Chondrocyte (in vitro differentiated cells): ENCODE measurements around the gene IGSF21. TPM values are rescaled to one million over a fixed set of nuclear protein-coding genes. Genes with fewer than 3 reads are reported as not detected.

Experiments used
- DNase-seq: peaks from one replicate; pipeline ENCODE4 v3.0.0; 2021; ENCODE audit warnings: mixed read lengths, low spot score
- H3K27ac Mint-ChIP-seq: one replicate; pipeline ENCODE4 v1.8.0; 2021; ENCODE audit warnings: mild to moderate bottlenecking, moderate library complexity, mixed read lengths; ENCODE audit not compliant: unreplicated experiment
- H3K27me3 Mint-ChIP-seq: 2 replicates; pipeline ENCODE4 v1.8.0; 2021; ENCODE audit warnings: low read depth, mixed read lengths
- H3K36me3 Mint-ChIP-seq: 2 replicates; pipeline ENCODE4 v1.8.0; 2021; ENCODE audit warnings: low read depth, mixed read lengths
- H3K4me1 Mint-ChIP-seq: 2 replicates; pipeline ENCODE4 v1.8.0; 2021; ENCODE audit warnings: low read depth, mild to moderate bottlenecking, mixed read lengths
- H3K4me3 Mint-ChIP-seq: one replicate; pipeline ENCODE4 v1.8.0; 2021; ENCODE audit warnings: mild to moderate bottlenecking, moderate library complexity, mixed read lengths; ENCODE audit not compliant: unreplicated experiment
- H3K9me3 Mint-ChIP-seq: 2 replicates; pipeline ENCODE4 v1.8.0; 2021; ENCODE audit warnings: low read depth, mixed read lengths
- CTCF ChIP-seq: fragments of 200-600 bp; sonication (generic); IDR thresholded peaks from 2 replicates; pipeline ENCODE4 v1.5.0; 2021; ENCODE audit warnings: antibody characterized with exemption, mild to moderate bottlenecking, moderate library complexity
- total RNA-seq: library from RNA; stranded (reverse); gene quantifications from 3 replicates; pipeline ENCODE4 v1.2.1, GENCODE V29; 2021

IGSF21 gene
- total RNA-seq, 1 donor from 2014 or later = not detected

- Mint-ChIP-seq H3K36me3 (no peaks in the 10 kb centered on the region), H3K27ac (no peak overlapping the region), H3K4me3 (no peak overlapping the region), H3K9me3 (no peaks in the 10 kb centered on the region), H3K27me3 (peaks cover 52% of the 10 kb centered on the region), H3K4me1 (no peaks in the 10 kb centered on the region)
- DNase-seq = no peak
- TF ChIP-seq CTCF = no peak
These were observed 29.9 kb upstream of the IGSF21 start for GRCh38 chr1:18077657-18078215.

- TF ChIP-seq CTCF = no peak
- H3K36me3 Mint-ChIP-seq = no peaks in the 10 kb centered on the region
- peaks cover 2% of the 10 kb centered on the region for H3K9me3 Mint-ChIP-seq
- H3K27me3 Mint-ChIP-seq = peaks cover 59% of the 10 kb centered on the region
- no peak for DNase-seq
- H3K4me1 Mint-ChIP-seq = no peaks in the 10 kb centered on the region
- no peak overlapping the region for H3K27ac Mint-ChIP-seq
- no peak overlapping the region for H3K4me3 Mint-ChIP-seq
These were observed 27.5 kb upstream of the IGSF21 start for GRCh38 chr1:18079941-18080735.

- Mint-ChIP-seq H3K4me3 (no peak overlapping the region), H3K27me3 (peaks cover 40% of the 10 kb centered on the region)
These were observed 22.1 kb upstream of the IGSF21 start for GRCh38 chr1:18085387-18086074.

GRCh38 chr1:18088077-18088594 lies 19.5 kb upstream of the IGSF21 start:
- TF ChIP-seq CTCF = no peak
- Mint-ChIP-seq H3K27ac (no peak overlapping the region), H3K27me3 (peaks cover 33% of the 10 kb centered on the region), H3K4me3 (no peak overlapping the region), H3K9me3 (peaks cover 2% of the 10 kb centered on the region), H3K36me3 (no peaks in the 10 kb centered on the region), H3K4me1 (peaks cover 12% of the 10 kb centered on the region)
- no peak for DNase-seq

More at GRCh38 chr1:18085387-18086074, 22.1 kb upstream of the IGSF21 start:
- Mint-ChIP-seq H3K36me3 (no peaks in the 10 kb centered on the region), H3K9me3 (peaks cover 2% of the 10 kb centered on the region), H3K27ac (no peak overlapping the region), H3K4me1 (no peaks in the 10 kb centered on the region)
- no peak for TF ChIP-seq CTCF
- no peak for DNase-seq

- no peak for TF ChIP-seq CTCF
- peaks cover 12% of the 10 kb centered on the region for H3K4me1 Mint-ChIP-seq
- DNase-seq = no peak
- H3K36me3 Mint-ChIP-seq = no peaks in the 10 kb centered on the region
- H3K27ac Mint-ChIP-seq = no peak overlapping the region
- peaks cover 23% of the 10 kb centered on the region for H3K27me3 Mint-ChIP-seq
- H3K9me3 Mint-ChIP-seq = peaks cover 2% of the 10 kb centered on the region
- no peak overlapping the region for H3K4me3 Mint-ChIP-seq
These were observed 18.1 kb upstream of the IGSF21 start for GRCh38 chr1:18089488-18089887.
